ENCODE results near the gene CRYBG1. TPM values are rescaled to one million over a fixed set of nuclear protein-coding genes. Genes with fewer than 3 reads are reported as not detected.
A peak's percentile ranks its signal among the peaks of the same experiment; 100 is the strongest.
"Not testable (repeated sequence)": the region's sequence is repeated elsewhere in the genome, so short reads cannot be mapped to it uniquely, and the experiment has no call there.

CRYBG1 gene
- total RNA-seq, 5 donors from 2014 or later (not counting 1 experiment from before 2014, with no cell fraction given) = 26.4 to 50.1 (median 38.0) TPM

DNA sequence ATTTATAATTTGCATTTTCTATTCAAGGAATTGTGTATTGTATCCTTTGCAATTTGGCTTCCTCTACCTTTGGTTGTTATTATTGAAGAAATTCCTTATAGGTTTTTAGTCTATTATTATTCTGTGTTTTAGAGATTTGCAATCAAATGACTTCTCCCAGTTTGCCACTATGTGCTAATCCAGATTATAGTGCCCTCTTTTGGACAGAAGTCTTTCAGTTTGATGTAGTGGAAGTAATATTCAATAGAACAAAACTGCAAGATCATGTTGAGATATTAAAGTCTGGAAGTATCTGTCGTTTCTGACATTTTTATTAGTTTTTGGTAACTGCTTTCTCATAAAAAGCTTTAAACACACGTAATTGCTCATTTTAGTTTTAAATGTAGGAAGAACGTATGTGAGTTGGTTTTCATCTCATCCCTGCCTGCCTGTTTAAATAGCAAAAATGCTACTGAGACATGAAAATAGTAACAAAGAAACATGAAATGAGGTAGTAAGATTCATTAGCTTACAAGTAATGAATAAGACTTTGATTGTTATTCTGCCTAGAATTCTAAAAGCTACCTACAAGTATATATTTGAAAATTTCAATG, 195.9 kb downstream of the CRYBG1 start:
- Mint-ChIP-seq H3K27me3 (no peaks in the 10 kb centered on the region), H3K4me3 (no peak overlapping the region), H3K27ac (peak overlapping the region; percentile 43 to 50), H3K4me1 (peaks cover 9 to 19% (median 14%) of the 10 kb centered on the region in 3 donors), H3K36me3 (peaks cover 51% of the 10 kb centered on the region), H3K9me3 (no peaks in the 10 kb centered on the region)
- H3K27ac ChIP-seq (ENCODE audit: low read length) = no peak overlapping the region
- H3K4me1 ChIP-seq (ENCODE audit: control insufficient read depth in 1 of 2, extremely low read depth in 1 of 2, insufficient read depth in 2 of 2, low read length in 2 of 2) = no peaks in the 10 kb centered on the region
- WGBS (ENCODE audit: insufficient coverage) = no CpG with 5 or more reads among the region's 3 CpGs
- no peaks in the 10 kb centered on the region for H3K27me3 ChIP-seq (replicated peaks in 1 of 2; ENCODE audit: control insufficient read depth in 2 of 2, extremely low read depth in 1 of 2, insufficient read depth in 2 of 2, low read length in 1 of 2)
- no peaks in the 10 kb centered on the region for H3K9me3 ChIP-seq
- CTCF ChIA-PET = interaction anchor here (0.6 to 3.3 kb wide), 16 partner anchors 10 to 114 kb away, joined by 3 to 16 read pairs (median 4); no protein-coding TSS in a partner anchor
- peak in 1 of 35 experiments; percentile 62 for DNase-seq
- peak; percentile 45 to 73 (median 52) for ATAC-seq (replicated peaks in 1 of 4)
- peaks cover 17 to 66% of the 10 kb centered on the region in 2 donors for H3K36me3 ChIP-seq (ENCODE audit: control insufficient read depth in 2 of 2, extremely low read depth in 1 of 2, insufficient read depth in 1 of 2, low read length in 1 of 2)
- H3K4me3 ChIP-seq (ENCODE audit: control insufficient read depth in 1 of 2, extremely low read depth in 1 of 2, low read length in 1 of 2) = no peak overlapping the region
- POLR2A ChIA-PET = interaction anchor here (0.6 to 1.5 kb wide), 5 partner anchors 10 to 47 kb away, joined by 3 to 7 read pairs (median 4); no protein-coding TSS in a partner anchor

GRCh38 chr6:106557837-106558236, 197.3 kb downstream of the CRYBG1 start:
- H3K36me3 ChIP-seq (ENCODE audit: control insufficient read depth in 2 of 2, extremely low read depth in 1 of 2, insufficient read depth in 1 of 2, low read length in 1 of 2) = peaks cover 18 to 72% of the 10 kb centered on the region in 2 donors
- peaks cover 48% of the 10 kb centered on the region for H3K36me3 Mint-ChIP-seq

DNA sequence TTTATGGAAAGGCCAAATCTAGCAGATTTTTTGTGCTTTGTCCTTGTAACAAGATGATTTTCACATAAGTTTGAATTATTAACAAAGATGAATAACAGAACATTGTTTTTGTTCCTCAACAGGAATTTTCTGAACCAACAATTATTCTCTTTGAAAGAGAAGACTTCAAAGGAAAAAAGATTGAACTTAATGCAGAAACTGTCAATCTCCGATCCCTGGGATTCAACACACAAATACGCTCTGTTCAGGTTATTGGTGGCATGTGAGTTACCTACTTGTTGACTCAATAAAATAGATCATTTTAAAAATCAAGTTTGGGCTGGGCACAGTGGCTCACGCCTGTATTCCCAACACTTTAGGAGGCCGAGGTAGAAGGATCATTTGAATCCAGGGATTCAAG, 197.8 kb downstream of the CRYBG1 start:
- no peak for ATAC-seq (replicated peaks in 1 of 4)
- POLR2A ChIA-PET = interaction anchor here in 1 of 2 donors (1.0 kb wide), 1 partner anchor 8 kb away, joined by 3 read pairs; no protein-coding TSS in a partner anchor
- no peak overlapping the region for H3K4me3 Mint-ChIP-seq
- H3K27ac ChIP-seq (ENCODE audit: low read length) = no peak overlapping the region
- peak overlapping the region in 1 of 2 donors; percentile 58 for H3K27ac Mint-ChIP-seq
- peaks cover 8 to 11% (median 9%) of the 10 kb centered on the region in 3 donors for H3K4me1 Mint-ChIP-seq
- WGBS (ENCODE audit: insufficient coverage) = 100% methylated on average over 2 of the region's 4 CpGs
- no peak for DNase-seq
- no peaks in the 10 kb centered on the region for H3K27me3 Mint-ChIP-seq
- H3K9me3 ChIP-seq = no peaks in the 10 kb centered on the region
- CTCF ChIA-PET = interaction anchor here (0.6 to 2.2 kb wide), 5 partner anchors 8 to 310 kb away, joined by 3 to 8 read pairs (median 3); no protein-coding TSS in a partner anchor
- no peak overlapping the region for H3K4me3 ChIP-seq (ENCODE audit: control insufficient read depth in 1 of 2, extremely low read depth in 1 of 2, low read length in 1 of 2)
- no peaks in the 10 kb centered on the region for H3K4me1 ChIP-seq (ENCODE audit: control insufficient read depth in 1 of 2, extremely low read depth in 1 of 2, insufficient read depth in 2 of 2, low read length in 2 of 2)
- no peaks in the 10 kb centered on the region for H3K27me3 ChIP-seq (replicated peaks in 1 of 2; ENCODE audit: control insufficient read depth in 2 of 2, extremely low read depth in 1 of 2, insufficient read depth in 2 of 2, low read length in 1 of 2)
- peaks cover 46% of the 10 kb centered on the region for H3K36me3 Mint-ChIP-seq
- H3K36me3 ChIP-seq (ENCODE audit: control insufficient read depth in 2 of 2, extremely low read depth in 1 of 2, insufficient read depth in 1 of 2, low read length in 1 of 2) = peaks cover 18 to 72% of the 10 kb centered on the region in 2 donors
- no peaks in the 10 kb centered on the region for H3K9me3 Mint-ChIP-seq

More at GRCh38 chr6:106557837-106558236, 197.3 kb downstream of the CRYBG1 start:
- H3K27me3 ChIP-seq (replicated peaks in 1 of 2; ENCODE audit: control insufficient read depth in 2 of 2, extremely low read depth in 1 of 2, insufficient read depth in 2 of 2, low read length in 1 of 2) = no peaks in the 10 kb centered on the region
- Mint-ChIP-seq H3K27ac (peak overlapping the region in 1 of 2 donors; percentile 58), H3K4me3 (no peak overlapping the region), H3K9me3 (no peaks in the 10 kb centered on the region), H3K4me1 (peaks cover 9 to 13% (median 12%) of the 10 kb centered on the region in 3 donors), H3K27me3 (no peaks in the 10 kb centered on the region)
- H3K9me3 ChIP-seq = no peaks in the 10 kb centered on the region
- no peak for DNase-seq
- ATAC-seq (replicated peaks in 1 of 4) = no peak
- CTCF ChIA-PET = interaction anchor here (0.6 to 3.3 kb wide), 6 partner anchors 9 to 1134 kb away, joined by 3 to 16 read pairs (median 5); no protein-coding TSS in a partner anchor
- no peak overlapping the region for H3K4me3 ChIP-seq (ENCODE audit: control insufficient read depth in 1 of 2, extremely low read depth in 1 of 2, low read length in 1 of 2)
- H3K4me1 ChIP-seq (ENCODE audit: control insufficient read depth in 1 of 2, extremely low read depth in 1 of 2, insufficient read depth in 2 of 2, low read length in 2 of 2) = no peaks in the 10 kb centered on the region
- no peak overlapping the region for H3K27ac ChIP-seq (ENCODE audit: low read length)
- WGBS (ENCODE audit: insufficient coverage) = 100% methylated on average over 1 of the region's 2 CpGs
- POLR2A ChIA-PET = interaction anchor here in 1 of 2 donors (0.6 to 1.0 kb wide), 2 partner anchors 9 to 211 kb away, joined by 3 read pairs; no protein-coding TSS in a partner anchor

- Mint-ChIP-seq H3K4me1 (peaks cover 8 to 11% (median 9%) of the 10 kb centered on the region in 3 donors), H3K36me3 (peaks cover 47% of the 10 kb centered on the region)
- H3K9me3 Mint-ChIP-seq; DNase-seq; H3K4me3 ChIP-seq (ENCODE audit: control insufficient read depth in 1 of 2, extremely low read depth in 1 of 2, low read length in 1 of 2); H3K27me3 ChIP-seq (replicated peaks in 1 of 2; ENCODE audit: control insufficient read depth in 2 of 2, extremely low read depth in 1 of 2, insufficient read depth in 2 of 2, low read length in 1 of 2); H3K9me3 ChIP-seq; H3K27me3 Mint-ChIP-seq; H3K27ac ChIP-seq (ENCODE audit: low read length); ATAC-seq (replicated peaks in 1 of 4); H3K4me3 Mint-ChIP-seq; H3K4me1 ChIP-seq (ENCODE audit: control insufficient read depth in 1 of 2, extremely low read depth in 1 of 2, insufficient read depth in 2 of 2, low read length in 2 of 2); H3K27ac Mint-ChIP-seq: not testable (repeated sequence)
- POLR2A ChIA-PET = interaction anchor here in 1 of 2 donors (1.1 kb wide), 1 partner anchor 34 kb away, joined by 4 read pairs; no protein-coding TSS in a partner anchor
- WGBS (ENCODE audit: insufficient coverage) = 98% methylated on average over 5 of the region's 5 CpGs
- H3K36me3 ChIP-seq (ENCODE audit: control insufficient read depth in 2 of 2, extremely low read depth in 1 of 2, insufficient read depth in 1 of 2, low read length in 1 of 2) = peaks cover 7 to 73% of the 10 kb centered on the region in 2 donors
- CTCF ChIA-PET = interaction anchor here in 1 of 2 donors (1.5 to 1.8 kb wide), 2 partner anchors 48 to 114 kb away, joined by 3 to 8 read pairs; no protein-coding TSS in a partner anchor
Observed at GRCh38 chr6:106559659-106560058, 199.1 kb downstream of the CRYBG1 start.

GRCh38 chr6:106560996-106561685, 200.6 kb downstream of the CRYBG1 start:
- DNase-seq (no peak), ATAC-seq (replicated peaks in 1 of 4) (peak in 1 of 4 experiments; percentile 46)
- Mint-ChIP-seq H3K27ac (peak overlapping the region; percentile 57 to 69), H3K4me3 (no peak overlapping the region), H3K9me3 (no peaks in the 10 kb centered on the region), H3K36me3 (peaks cover 48% of the 10 kb centered on the region), H3K4me1 (peaks cover 5 to 10% (median 6%) of the 10 kb centered on the region in 3 donors), H3K27me3 (no peaks in the 10 kb centered on the region)
- no peaks in the 10 kb centered on the region for H3K27me3 ChIP-seq (replicated peaks in 1 of 2; ENCODE audit: control insufficient read depth in 2 of 2, extremely low read depth in 1 of 2, insufficient read depth in 2 of 2, low read length in 1 of 2)
- WGBS (ENCODE audit: insufficient coverage) = 67% methylated on average over 4 of the region's 7 CpGs
- POLR2A ChIA-PET = interaction anchor here in 1 of 2 donors (0.7 to 1.2 kb wide), 3 partner anchors 44 to 920 kb away, joined by 3 to 6 read pairs (median 4); no protein-coding TSS in a partner anchor
- H3K36me3 ChIP-seq (ENCODE audit: control insufficient read depth in 2 of 2, extremely low read depth in 1 of 2, insufficient read depth in 1 of 2, low read length in 1 of 2) = peaks cover 11 to 75% of the 10 kb centered on the region in 2 donors
- no peak overlapping the region for H3K4me3 ChIP-seq (ENCODE audit: control insufficient read depth in 1 of 2, extremely low read depth in 1 of 2, low read length in 1 of 2)
- CTCF ChIA-PET = interaction anchor here (1.2 to 6.9 kb wide), 4 partner anchors 9 to 117 kb away, joined by 3 to 143 read pairs (median 44); no protein-coding TSS in a partner anchor
- H3K9me3 ChIP-seq = no peaks in the 10 kb centered on the region
- H3K4me1 ChIP-seq (ENCODE audit: control insufficient read depth in 1 of 2, extremely low read depth in 1 of 2, insufficient read depth in 2 of 2, low read length in 2 of 2) = no peaks in the 10 kb centered on the region
- H3K27ac ChIP-seq (ENCODE audit: low read length) = no peak overlapping the region
